ENCODE measurements around the gene PSMD8.
A peak's percentile ranks its signal among the peaks of the same experiment; 100 is the strongest.

The PSMD8 gene

GRCh38 chr19:38375748-38376147 lies 1.4 kb downstream of the PSMD8 start:
- ChIA-PET CTCF (interaction anchor here (1.1 to 5.3 kb wide), 7 partner anchors 10 to 145 kb away, joined by 3 to 45 read pairs (median 13); partner anchors contain the start of genes CATSPERG, FAM98C and GGN), POLR2A (interaction anchor here (1.2 to 3.9 kb wide), 2 partner anchors 13 to 27 kb away, joined by 4 to 26 read pairs; partner anchors contain the start of genes FAM98C, GGN and SPRED3)
- TF ChIP-seq CTCF (IDR thresholded peaks at IDR 0.05; ENCODE audit: insufficient read depth, low read length, missing control alignments), result no peak
- peak overlapping the region; percentile 83 for H3K4me3 ChIP-seq (ENCODE audit: low read depth, low read length)
- DNase-seq (ENCODE audit: low read depth, low spot score), result no peak

- POLR2A ChIA-PET, result interaction anchor here (1.0 to 3.9 kb wide), 3 partner anchors 9 to 26 kb away, joined by 3 to 26 read pairs (median 4); partner anchors contain the start of genes FAM98C, GGN and SPRED3
- CTCF ChIA-PET, result interaction anchor here (1.1 to 5.3 kb wide), 5 partner anchors 9 to 143 kb away, joined by 3 to 45 read pairs (median 17); partner anchors contain the start of genes CATSPERG and GGN
- no peak for TF ChIP-seq CTCF (IDR thresholded peaks at IDR 0.05; ENCODE audit: insufficient read depth, low read length, missing control alignments)
- peak overlapping the region; percentile 83 for H3K4me3 ChIP-seq (ENCODE audit: low read depth, low read length)
- DNase-seq (ENCODE audit: low read depth, low spot score), result no peak
Observed at GRCh38 chr19:38376576-38376975, 2.2 kb downstream of the PSMD8 start.

- ChIA-PET CTCF (interaction anchor here (0.9 to 5.3 kb wide), 5 partner anchors 9 to 553 kb away, joined by 3 to 45 read pairs (median 13); partner anchors contain the start of genes GGN, MRPS12 and SARS2), POLR2A (interaction anchor here (1.0 to 3.9 kb wide), 2 partner anchors 8 to 11 kb away, joined by 3 to 26 read pairs; partner anchors contain the start of genes GGN and SPRED3)
- no peak overlapping the region for H3K4me3 ChIP-seq (ENCODE audit: low read depth, low read length)
- DNase-seq (ENCODE audit: low read depth, low spot score), result no peak
- no peak for TF ChIP-seq CTCF (IDR thresholded peaks at IDR 0.05; ENCODE audit: insufficient read depth, low read length, missing control alignments)
Observed at GRCh38 chr19:38377052-38377451, 2.7 kb downstream of the PSMD8 start.

- TF ChIP-seq CTCF (IDR thresholded peaks at IDR 0.05; ENCODE audit: insufficient read depth, low read length, missing control alignments), result no peak
- H3K4me3 ChIP-seq (ENCODE audit: low read depth, low read length), result no peak overlapping the region
- ChIA-PET CTCF (interaction anchor here (1.2 to 5.3 kb wide), 3 partner anchors 7 to 154 kb away, joined by 4 to 41 read pairs (median 6); partner anchors contain the start of gene GGN), POLR2A (interaction anchor here (3.9 kb wide), 1 partner anchor 10 kb away, joined by 26 read pairs; the partner anchor contains the start of genes GGN and SPRED3)
- DNase-seq (ENCODE audit: low read depth, low spot score), result no peak
Observed at GRCh38 chr19:38378866-38379265, 4.5 kb downstream of the PSMD8 start.

- ChIA-PET POLR2A (no interaction called here), CTCF (interaction anchor here (1.4 to 2.2 kb wide), 3 partner anchors 22 to 482 kb away, joined by 4 to 9 read pairs (median 6); partner anchors contain the start of gene FAM98C)
- TF ChIP-seq CTCF (IDR thresholded peaks at IDR 0.05; ENCODE audit: insufficient read depth, low read length, missing control alignments), result no peak
- DNase-seq (ENCODE audit: low read depth, low spot score), result no peak
- no peak overlapping the region for H3K4me3 ChIP-seq (ENCODE audit: low read depth, low read length)
Observed at GRCh38 chr19:38381138-38381537, 6.8 kb downstream of the PSMD8 start.

GRCh38 chr19:38383184-38383583 lies 8.8 kb downstream of the PSMD8 start:
- no peak for TF ChIP-seq CTCF (IDR thresholded peaks at IDR 0.05; ENCODE audit: insufficient read depth, low read length, missing control alignments)
- DNase-seq (ENCODE audit: low read depth, low spot score), result no peak
- H3K4me3 ChIP-seq (ENCODE audit: low read depth, low read length), result no peak overlapping the region
- ChIA-PET POLR2A (no interaction called here), CTCF (interaction anchor here (1.6 to 5.8 kb wide), 2 partner anchors 7 to 149 kb away, joined by 6 to 41 read pairs; partner anchors contain the start of gene PSMD8)
